Ishikawa (cell line): ENCODE data around the gene MKLN1.

Experiments
- CEBPB ChIP-seq: IDR thresholded peaks from 2 replicates; pipeline ENCODE4 v1.6.1; 2012
- CREB1 ChIP-seq: IDR thresholded peaks from 2 replicates; pipeline ENCODE4 v1.6.1; 2012; ENCODE audit warnings: low read depth
- EGR1 ChIP-seq: IDR thresholded peaks from 2 replicates; pipeline ENCODE4 v1.6.1; 2012
- EP300 ChIP-seq: IDR thresholded peaks from 2 replicates; pipeline ENCODE4 v1.6.1; 2012; ENCODE audit warnings: borderline replicate concordance
- FOXM1 ChIP-seq: IDR thresholded peaks from 2 replicates; pipeline ENCODE4 v1.6.1; 2012; ENCODE audit warnings: low read depth, borderline replicate concordance
- NFIC ChIP-seq: IDR thresholded peaks from 2 replicates; pipeline ENCODE4 v1.6.1; 2012
- RAD21 ChIP-seq: IDR thresholded peaks from 2 replicates; pipeline ENCODE4 v1.6.1; 2012; ENCODE audit warnings: low read depth
- TAF1 ChIP-seq: IDR thresholded peaks from 2 replicates; pipeline ENCODE4 v1.6.1; 2012; ENCODE audit warnings: low read depth, mild to moderate bottlenecking
- TCF12 ChIP-seq: IDR thresholded peaks from 2 replicates; pipeline ENCODE4 v1.6.1; 2012; ENCODE audit warnings: low read depth
- TEAD4 ChIP-seq: IDR thresholded peaks from 2 replicates; pipeline ENCODE4 v1.6.1; 2012
- YY1 ChIP-seq: IDR thresholded peaks from 2 replicates; pipeline ENCODE4 v1.6.1; 2012; ENCODE audit warnings: low read depth
- ZBTB7A ChIP-seq: IDR thresholded peaks from 2 replicates; pipeline ENCODE4 v1.6.1; 2012; ENCODE audit warnings: low read depth
- TF ChIP-seq, protein P1 (sequence below): IDR thresholded peaks from 2 replicates; pipeline ENCODE4 v1.6.1; 2012
- TF ChIP-seq, protein P2 (sequence below): IDR thresholded peaks from 2 replicates; pipeline ENCODE4 v1.6.1; 2012
- TF ChIP-seq, protein P3 (sequence below): IDR thresholded peaks from 2 replicates; pipeline ENCODE4 v1.6.1; 2012; ENCODE audit warnings: low read depth, mild to moderate bottlenecking

Gene MKLN1

DNA sequence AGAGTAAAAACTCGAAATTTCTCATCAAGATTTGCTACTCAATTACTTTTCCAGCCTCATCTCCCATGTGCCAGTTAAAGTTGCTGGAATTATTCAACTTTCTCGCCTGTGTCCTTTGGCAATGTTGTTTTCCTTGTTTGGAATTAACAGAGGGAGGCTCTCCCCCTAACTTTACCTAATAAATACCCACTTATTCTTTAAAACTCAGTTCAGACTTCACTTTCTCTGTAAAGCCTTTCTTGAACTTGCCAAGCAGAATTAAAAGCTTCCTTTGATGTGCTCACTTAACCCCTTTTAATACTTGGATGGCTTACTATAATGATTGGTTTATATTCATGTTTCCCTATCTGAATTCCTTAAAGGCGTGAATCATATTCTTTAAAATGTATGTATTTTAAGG lies 104.1 kb downstream of the MKLN1 start:
- TF ChIP-seq CREB1, result no peak
- TF ChIP-seq CEBPB, result no peak
- no peak for TF ChIP-seq TCF12
- TF ChIP-seq FOXM1, result no peak
- no peak for TF ChIP-seq EP300
- TF ChIP-seq ZBTB7A, result no peak
- TF ChIP-seq YY1, result no peak
- TF ChIP-seq TEAD4, result no peak
- TF ChIP-seq, protein P1, sequence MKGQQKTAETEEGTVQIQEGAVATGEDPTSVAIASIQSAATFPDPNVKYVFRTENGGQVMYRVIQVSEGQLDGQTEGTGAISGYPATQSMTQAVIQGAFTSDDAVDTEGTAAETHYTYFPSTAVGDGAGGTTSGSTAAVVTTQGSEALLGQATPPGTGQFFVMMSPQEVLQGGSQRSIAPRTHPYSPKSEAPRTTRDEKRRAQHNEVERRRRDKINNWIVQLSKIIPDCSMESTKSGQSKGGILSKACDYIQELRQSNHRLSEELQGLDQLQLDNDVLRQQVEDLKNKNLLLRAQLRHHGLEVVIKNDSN, result no peak
- TF ChIP-seq RAD21, result no peak
- TF ChIP-seq, protein P2, sequence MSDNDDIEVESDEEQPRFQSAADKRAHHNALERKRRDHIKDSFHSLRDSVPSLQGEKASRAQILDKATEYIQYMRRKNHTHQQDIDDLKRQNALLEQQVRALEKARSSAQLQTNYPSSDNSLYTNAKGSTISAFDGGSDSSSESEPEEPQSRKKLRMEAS, result no peak
- TF ChIP-seq EGR1, result no peak
- TF ChIP-seq, protein P3, sequence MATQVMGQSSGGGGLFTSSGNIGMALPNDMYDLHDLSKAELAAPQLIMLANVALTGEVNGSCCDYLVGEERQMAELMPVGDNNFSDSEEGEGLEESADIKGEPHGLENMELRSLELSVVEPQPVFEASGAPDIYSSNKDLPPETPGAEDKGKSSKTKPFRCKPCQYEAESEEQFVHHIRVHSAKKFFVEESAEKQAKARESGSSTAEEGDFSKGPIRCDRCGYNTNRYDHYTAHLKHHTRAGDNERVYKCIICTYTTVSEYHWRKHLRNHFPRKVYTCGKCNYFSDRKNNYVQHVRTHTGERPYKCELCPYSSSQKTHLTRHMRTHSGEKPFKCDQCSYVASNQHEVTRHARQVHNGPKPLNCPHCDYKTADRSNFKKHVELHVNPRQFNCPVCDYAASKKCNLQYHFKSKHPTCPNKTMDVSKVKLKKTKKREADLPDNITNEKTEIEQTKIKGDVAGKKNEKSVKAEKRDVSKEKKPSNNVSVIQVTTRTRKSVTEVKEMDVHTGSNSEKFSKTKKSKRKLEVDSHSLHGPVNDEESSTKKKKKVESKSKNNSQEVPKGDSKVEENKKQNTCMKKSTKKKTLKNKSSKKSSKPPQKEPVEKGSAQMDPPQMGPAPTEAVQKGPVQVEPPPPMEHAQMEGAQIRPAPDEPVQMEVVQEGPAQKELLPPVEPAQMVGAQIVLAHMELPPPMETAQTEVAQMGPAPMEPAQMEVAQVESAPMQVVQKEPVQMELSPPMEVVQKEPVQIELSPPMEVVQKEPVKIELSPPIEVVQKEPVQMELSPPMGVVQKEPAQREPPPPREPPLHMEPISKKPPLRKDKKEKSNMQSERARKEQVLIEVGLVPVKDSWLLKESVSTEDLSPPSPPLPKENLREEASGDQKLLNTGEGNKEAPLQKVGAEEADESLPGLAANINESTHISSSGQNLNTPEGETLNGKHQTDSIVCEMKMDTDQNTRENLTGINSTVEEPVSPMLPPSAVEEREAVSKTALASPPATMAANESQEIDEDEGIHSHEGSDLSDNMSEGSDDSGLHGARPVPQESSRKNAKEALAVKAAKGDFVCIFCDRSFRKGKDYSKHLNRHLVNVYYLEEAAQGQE, result no peak
- no peak for TF ChIP-seq TAF1
- no peak for TF ChIP-seq NFIC

DNA sequence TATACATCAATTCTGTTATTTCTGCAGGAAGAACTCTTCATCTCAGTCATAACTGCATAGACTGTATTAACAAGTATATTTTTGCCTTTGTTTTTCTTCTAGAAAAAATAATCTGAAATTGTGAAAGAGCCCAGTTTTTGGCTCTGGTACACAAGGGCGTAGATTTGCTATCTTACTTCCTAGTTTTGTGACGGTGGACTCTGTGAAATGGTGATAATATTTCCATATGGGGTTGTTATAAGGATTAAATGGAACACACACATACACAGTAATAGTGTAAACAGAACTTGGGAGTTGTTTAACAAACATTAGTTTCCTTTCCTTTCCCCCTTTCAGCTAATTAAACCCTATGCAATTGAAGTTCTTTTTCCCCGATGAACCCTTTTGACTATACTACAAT lies 108.7 kb downstream of the MKLN1 start:
- TF ChIP-seq, protein P3, result no peak
- TF ChIP-seq NFIC (no peak), CREB1 (no peak), FOXM1 (no peak), RAD21 (no peak), ZBTB7A (no peak), TAF1 (no peak), TCF12 (no peak), YY1 (no peak), EGR1 (no peak), EP300 (no peak)
- TF ChIP-seq, protein P2, result no peak

DNA sequence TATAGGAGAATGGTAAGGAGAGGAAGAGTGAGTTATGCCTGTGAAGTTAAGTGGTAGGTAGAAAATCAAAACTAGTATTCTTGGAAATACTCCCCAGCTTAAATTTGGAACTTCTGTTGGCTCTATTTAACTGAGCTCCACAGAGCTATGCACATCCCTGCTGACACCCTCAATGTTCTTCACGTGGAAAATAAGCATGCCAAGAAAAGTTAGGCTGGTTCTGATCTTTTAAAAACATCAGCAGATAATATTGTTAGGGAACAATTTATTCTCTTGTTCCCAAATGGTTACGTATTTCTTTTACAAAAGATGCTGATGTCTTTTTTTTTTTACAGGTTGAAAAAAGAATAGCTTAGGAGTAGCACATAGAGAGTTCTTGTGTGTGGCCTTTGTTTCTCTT lies 111.3 kb downstream of the MKLN1 start:
- TF ChIP-seq YY1 (no peak), RAD21 (no peak), TEAD4 (no peak)

DNA sequence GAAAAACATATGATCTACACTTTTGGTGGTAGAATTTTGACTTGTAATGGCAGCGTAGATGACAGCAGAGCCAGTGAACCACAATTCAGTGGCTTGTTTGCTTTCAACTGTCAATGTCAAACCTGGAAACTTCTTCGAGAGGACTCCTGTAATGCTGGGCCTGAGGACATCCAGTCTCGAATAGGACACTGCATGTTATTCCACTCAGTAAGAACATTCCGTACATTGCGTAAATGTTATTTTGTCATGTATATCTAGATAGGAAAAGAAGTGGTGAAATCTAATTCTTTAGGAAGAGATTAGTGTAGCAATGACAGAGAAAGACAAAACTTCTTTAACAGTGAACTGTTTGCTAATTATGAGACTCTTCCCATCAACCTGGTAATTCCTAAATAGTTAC lies 115.8 kb downstream of the MKLN1 start:
- TF ChIP-seq EGR1, result no peak

DNA sequence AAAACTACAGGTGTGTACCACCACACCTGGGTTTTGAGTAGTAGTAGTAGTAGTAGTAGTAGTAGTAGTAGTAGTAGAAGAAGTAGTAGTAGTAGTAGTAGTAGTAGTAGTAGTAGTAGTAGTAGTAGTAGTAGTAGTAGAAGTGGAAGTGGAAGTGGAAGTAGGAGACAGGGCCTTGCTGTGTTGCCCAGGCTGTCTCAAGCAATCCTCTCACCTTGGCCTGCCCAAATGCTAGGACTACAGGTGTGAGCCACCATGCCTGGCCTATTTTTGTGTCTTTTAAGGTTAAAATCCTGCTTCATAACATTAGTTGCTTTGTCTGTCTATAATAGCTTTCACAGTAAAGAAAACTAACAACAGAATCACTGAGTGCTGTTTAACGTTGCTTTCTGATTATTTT lies 117.0 kb downstream of the MKLN1 start:
- no peak for TF ChIP-seq EP300
- TF ChIP-seq TEAD4, result no peak
- TF ChIP-seq, protein P3, result no peak
- no peak for TF ChIP-seq CREB1
- no peak for TF ChIP-seq NFIC
- TF ChIP-seq, protein P2, result no peak
- no peak for TF ChIP-seq RAD21

DNA sequence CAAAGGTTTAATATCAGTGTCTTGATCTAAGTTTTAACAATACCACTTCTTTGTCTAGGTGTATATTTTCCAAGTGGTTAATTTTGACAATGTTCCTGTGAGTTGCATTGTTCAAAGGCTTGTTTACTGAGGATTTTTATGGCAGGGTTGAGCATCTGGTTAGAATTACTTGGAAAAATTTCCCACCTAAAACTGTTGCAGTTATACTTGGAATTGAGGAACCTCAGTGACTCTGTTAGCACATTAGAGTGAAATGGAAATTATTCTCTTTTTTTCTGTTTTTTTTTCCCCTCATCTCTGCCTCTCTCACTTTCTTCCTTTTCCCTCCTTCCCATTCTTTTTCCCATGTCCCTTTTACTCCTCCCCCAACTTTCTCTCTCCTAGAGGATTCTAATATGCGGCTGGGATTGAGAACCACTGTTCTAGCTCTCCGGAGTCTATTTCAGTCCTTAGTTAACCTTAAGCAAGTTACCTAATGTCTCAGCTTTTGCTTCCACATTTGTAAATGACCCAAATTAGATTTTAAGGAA lies 121.8 kb downstream of the MKLN1 start:
- TF ChIP-seq CREB1 (no peak), ZBTB7A (no peak), TCF12 (no peak), YY1 (no peak), EP300 (no peak), TAF1 (no peak), FOXM1 (no peak), TEAD4 (no peak), NFIC (no peak), RAD21 (no peak), CEBPB (no peak), EGR1 (no peak)
- TF ChIP-seq, protein P1, result no peak
- TF ChIP-seq, protein P3, result no peak
- TF ChIP-seq, protein P2, result no peak
